Measurements from ENCODE around the gene PAQR8.
"Not testable (repeated sequence)": the region's sequence is repeated elsewhere in the genome, so short reads cannot be mapped to it uniquely, and the experiment has no call there.

PAQR8 gene

DNA sequence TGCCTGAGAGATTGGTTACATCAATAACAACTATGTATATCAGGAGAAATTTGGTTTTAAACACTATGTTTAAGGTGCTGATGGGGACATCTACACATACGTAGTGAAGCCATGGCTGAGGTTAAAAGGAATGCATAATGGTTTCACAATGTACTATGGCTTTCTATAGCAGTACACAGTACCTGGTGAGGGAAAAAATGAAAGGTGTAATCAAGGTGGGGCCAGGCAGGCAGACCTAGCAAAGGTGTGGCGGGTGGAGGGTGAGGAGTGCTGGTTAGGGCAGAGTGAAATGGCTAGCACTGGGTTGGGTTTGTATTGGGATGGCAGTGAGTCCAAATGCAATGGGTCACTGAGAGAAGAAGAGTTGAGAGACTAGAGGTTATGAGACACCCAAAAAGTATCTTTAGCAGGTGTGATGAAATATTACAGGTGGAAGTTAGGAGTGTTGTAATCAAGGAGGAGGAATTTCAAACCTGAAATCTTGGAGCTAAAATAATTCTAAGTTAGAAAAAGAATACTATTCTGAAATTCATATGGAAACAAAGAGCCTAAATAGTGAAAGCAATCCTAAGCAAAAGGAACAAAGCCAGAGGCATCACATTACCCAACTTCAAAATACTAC is 22.3 kb downstream of the PAQR8 start:
- DNase-seq, result no peak

DNA sequence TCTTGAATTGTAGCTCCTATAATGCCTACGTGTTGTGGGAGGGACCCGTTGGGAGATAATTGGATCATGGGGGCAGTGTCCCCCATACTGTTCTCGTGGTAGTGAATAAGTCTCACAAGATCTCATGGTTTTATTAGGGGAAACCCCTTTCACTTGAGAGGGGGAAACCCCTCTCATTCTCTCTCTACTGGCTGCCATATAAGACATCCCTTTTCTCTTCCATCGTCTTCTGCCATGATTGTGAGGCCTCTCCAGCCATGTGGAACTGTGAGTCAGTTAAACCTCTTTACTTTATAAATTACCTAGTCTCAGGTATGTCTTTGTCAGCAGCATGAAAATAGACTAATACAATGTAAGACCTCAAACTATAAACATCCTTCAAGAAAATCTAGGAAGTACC is 23.1 kb downstream of the PAQR8 start:
- DNase-seq, result no peak

DNA sequence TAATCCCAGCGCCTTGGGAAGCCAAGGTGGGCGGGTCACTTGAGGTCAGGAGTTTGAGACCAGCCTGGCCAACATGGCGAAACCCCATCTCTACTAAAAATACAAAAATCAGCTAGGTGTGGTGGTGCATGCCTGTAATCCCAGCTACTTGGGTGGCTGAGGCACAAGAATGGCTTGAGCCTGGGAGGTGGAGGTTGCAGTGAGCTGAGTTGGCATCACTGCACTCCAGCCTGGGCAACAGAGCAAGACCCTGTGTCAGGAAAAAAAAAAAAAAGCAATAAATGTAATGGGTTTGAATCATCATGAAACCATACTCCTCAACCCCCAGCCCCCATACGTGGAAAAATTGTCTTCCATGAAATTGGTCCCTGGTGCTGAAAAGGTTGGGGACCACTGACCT is 26.2 kb downstream of the PAQR8 start:
- DNase-seq, result not testable (repeated sequence)

DNA sequence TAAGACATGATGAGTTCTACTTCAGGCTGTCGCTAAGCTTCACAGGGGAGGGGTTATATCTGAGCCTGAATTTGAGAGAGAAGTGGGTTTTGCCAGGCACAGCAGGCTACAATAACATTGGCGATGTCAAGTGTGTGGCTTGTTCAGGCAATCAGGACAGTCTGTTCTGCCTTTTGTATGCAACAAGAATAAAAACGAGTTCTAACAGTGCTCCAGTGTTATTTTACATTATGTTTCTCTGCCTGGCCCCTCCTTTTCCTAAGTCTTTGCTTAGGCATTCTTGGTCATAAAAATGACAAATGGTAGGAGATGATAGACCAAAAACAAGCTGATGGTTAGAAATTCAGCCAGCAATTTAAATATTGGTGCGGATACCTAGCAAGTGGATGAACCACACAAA is 26.8 kb downstream of the PAQR8 start:
- DNase-seq, result no peak

DNA sequence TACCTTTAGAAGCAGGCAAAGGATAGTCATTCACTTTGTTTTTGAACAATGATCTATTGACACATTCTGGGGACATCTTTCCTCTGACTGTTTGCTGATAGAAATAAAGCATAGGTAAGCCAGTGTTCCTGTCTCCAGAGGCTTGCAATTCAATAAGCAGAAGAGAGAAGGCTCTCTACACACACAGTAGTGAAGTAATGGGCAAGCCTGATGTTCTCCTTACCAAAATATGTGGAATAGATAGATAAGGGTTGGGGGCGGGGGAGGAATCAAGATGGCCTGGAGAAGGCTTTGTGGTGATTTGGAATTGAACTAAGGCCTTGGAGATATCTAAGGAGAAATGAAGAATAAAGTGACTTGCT is 27.3 kb downstream of the PAQR8 start:
- DNase-seq, result no peak

DNA sequence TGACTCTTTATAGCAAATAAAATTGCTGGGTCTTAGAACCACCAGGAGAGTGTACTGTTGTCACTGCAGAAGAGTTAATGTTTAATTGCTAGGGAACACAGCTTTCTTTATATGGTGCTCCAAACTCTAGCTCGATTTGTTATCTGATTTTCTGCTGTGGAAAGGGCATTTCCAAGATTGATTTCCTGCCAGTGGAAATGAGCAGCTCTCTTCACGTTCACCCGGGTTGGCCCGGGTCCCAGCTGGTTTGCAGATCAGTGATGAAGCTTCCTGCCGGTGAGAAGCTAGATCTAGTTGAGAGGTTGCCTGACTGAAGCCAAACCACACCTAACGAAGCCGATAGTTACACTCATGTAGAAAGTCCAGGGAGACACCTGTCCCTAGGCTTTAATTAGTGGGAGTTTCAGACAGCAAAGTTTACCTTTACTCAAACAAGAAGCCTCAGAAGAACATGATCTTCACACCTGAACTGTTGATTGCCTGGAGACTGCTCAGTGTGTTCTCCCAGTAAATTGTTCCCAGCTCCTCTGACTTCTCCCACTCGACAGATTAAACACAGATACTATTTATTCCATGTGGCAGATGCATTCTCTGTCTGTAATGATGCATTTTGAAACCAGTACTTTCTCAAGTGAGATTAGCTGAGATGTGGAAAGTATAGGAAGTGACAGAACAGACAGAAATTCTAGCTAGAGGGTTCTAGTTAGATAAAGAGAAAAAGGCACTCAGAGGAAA is 27.8 kb downstream of the PAQR8 start:
- DNase-seq, result peak; percentile 71

DNA sequence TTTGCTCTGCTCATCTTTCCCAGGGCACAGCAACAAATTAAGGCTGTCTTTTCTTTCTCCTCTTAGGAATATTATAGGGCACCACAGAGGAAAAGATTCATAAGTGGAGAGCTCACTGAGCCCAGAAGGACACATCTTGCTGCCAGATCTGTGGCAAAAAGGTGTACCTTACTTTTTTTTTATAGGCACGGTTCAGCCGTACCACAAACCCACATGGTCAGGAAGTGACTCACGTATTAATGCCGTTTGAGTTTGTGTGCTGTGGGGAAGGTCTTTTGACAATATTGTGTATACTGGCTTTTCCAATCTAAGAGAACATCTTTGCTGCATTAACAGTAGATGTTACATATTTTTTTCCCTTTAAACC is 28.4 kb downstream of the PAQR8 start:
- DNase-seq, result peak; percentile 76

DNA sequence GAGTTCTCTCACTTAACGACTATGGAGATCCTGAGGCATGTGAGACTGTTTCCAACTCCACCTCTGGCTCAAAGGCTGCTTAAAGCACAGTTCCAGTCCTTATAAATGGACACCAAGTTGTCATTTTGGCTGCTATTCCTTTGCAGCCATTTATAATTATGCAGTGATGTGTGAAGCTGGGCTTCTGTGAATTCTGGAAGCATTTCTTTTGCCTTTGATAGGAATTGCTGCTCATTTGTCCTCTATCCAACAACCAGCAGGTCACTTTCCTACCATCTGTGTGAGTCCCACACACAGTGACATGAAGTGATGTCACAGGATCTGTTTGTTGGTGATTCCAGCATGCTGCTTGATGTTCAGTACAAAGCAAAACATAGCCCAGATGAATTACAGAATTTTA is 29.6 kb downstream of the PAQR8 start:
- DNase-seq, result no peak

DNA sequence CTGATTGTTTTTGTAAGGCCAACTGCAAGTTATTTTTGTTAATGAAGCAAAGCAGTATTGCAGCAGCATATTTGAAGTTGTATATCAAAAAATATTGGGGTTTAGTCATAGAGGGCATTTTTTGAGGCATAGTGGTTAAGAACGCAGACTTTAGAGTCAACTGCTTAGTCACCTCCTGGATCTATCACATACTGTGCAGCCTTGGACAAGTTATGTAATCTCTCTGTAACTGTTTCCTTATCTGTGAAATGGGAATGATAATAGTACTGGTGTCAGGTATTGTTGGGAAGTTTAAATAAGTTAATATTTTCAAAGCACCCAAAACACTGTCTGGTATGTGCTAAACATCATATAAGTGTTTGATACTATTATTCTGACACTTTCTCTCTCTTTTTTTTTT is 31.0 kb downstream of the PAQR8 start:
- DNase-seq, result peak; percentile 66

DNA sequence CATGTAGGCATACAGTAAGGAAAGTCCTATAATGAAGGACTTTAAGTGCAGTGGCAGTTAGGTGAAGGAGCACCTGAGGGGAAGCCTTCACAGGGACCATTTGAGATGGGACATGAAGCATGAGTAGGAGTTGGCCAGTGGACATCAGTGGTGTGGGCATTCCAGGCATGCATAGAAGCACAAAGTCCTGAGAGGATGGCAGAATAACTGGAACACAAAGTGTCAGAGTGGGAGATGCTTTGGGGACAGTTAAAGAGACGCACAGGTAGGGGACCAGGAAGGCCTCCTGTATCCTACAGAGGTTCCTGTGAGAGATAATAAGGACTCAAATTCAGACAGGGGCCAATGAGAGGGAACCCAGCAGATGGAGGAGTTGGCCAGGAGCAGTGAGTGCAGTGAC is 31.8 kb downstream of the PAQR8 start:
- DNase-seq, result no peak

DNA sequence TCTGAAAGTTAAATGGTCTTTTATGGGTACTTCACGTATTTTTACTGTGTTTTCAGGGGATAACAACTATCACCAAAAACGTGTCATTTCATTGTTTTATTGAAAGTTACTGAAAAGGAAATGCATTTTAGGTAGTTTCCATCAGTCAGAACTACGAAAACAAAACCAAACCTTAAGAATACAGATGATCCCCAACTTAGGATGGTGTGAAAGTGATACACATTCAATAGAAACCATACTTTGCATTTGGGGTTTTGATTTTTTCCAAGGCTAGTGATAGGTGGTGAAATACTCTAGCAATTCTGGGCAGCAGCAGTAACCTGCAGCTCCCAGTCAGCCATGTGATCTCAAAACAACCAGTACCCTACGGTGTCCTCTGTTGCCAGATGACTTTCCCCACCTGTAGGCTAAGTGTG is 32.3 kb downstream of the PAQR8 start:
- DNase-seq, result no peak

DNA sequence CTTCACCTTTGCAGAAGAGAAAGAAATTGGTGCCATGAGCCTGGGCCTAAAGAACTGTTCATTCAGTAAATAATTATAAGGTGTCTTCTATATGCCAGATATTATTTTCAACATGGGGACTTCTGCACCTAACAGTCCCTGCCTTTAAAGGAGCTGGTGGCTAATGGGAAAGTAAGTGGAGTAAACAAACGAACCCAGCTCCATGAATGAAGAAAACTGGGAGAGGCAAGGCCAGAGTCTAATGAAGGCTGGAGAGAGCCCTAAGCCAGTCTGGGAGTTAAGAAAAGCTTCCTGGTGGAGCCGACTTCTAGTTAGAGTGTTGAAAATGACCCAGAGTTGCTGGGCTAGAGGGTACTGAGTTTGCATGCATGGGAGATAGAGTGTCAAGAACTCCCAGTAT is 34.0 kb downstream of the PAQR8 start:
- DNase-seq, result no peak

DNA sequence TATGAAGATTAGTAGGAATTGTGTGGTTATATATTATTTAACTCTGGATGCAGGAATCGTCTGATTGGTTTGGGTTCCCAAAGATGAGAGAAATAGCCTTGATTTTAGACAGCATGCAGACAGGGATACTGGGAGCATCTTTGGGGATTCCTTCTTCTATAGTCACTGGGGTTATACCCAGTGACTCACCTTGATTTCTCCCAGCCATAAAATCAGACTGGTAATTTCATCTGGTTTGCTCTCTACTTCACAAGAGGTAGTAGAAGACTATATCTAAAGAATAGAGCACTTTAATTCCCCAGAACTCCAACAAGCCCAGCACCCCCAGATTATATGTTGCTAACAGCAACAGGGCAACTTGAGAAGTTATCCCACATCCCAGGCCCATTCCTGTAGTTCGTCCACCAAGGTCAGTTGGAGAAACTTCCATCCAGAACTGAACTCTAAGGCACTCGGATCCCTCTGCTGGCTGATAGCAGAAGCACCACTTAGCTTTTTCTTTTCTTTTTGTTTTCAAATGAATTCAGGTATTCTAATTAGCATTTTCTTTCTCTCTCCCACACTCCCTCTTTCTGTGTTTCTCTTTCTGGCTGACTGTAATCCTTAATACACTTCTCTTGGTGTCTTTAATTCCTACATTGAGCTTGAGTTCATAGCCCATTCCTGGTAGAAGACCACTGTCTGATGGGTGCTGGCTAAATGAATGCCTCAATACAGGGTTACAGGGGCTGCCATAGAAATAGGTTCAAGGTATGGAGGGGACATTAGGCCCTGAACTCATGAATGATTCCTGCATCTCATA is 37.8 kb downstream of the PAQR8 start:
- peak; percentile 65 for DNase-seq

DNA sequence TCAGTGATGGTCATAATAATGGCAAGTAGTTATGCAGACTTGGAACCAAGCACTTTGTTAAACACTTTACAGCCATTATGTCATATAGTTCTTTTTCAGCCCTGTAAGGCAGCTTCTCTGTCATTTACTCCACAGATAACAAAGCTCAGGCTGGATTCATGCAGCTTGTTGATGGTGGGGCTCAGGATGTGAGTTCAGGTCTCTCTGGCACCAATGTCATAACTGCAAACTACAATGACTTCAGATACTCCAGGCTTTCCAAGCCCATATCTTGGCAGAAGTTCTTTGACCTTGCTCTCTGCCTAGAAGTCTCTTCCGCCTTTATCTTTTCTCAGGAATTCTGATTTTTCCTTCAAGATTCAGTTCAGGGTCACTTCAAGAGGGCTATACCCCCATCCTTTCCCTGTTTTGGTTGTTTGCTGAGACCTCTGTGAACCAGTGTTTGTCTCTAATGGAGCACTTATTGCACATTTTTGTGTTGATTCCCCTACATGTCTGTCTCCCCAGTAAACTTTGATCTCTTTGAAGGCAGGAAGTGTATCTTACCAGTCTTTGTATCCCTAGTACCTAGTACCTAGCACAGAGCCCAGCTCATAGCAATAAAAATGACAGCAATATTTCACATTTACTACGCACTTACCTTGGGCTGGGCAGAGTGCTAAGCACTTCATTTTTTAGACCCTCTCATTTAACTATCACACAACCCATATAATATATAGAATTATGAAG is 38.5 kb downstream of the PAQR8 start:
- no peak for DNase-seq

DNA sequence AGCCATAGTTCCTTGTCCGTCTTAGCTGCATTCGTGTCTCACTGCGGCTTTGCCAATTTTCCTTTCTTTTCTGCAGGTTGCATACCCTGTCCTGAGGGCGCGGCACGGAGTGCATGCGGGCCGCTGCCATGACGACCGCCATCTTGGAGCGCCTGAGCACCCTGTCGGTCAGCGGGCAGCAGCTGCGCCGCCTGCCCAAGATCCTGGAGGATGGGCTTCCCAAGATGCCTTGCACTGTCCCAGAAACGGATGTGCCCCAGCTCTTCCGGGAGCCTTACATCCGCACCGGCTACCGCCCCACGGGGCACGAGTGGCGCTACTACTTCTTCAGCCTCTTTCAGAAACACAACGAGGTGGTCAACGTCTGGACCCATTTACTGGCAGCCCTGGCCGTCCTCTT is 41.1 kb downstream of the PAQR8 start:
- no peak for DNase-seq

DNA sequence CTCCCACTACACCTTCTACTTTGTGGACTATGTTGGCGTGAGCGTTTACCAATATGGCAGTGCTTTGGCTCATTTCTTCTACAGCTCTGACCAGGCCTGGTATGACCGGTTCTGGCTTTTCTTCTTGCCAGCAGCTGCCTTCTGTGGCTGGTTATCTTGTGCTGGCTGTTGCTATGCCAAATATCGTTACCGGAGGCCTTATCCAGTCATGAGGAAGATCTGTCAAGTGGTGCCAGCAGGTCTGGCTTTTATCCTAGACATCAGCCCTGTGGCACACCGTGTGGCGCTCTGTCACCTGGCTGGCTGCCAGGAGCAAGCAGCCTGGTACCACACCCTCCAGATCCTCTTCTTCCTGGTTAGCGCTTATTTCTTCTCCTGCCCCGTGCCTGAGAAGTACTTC is 41.7 kb downstream of the PAQR8 start:
- no peak for DNase-seq

DNA sequence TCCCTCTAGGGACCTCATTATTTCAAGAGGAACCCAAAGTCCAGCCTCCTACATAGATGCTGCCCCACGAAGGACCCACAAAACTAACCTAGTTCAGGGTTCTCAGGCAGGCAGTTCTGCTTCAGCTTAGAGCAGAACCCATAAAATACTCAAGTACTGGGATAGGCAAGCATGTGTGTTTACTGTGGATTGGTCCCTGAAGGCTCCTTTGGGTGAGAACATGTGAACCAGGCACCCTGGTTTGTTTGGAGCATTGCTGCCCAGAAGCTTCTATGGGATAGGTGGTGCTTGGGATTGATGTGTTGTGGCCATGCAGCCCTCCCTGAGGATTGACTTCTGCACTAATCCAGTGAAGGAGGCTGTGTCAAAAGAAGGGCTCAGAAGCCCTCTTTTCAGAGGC is 43.3 kb downstream of the PAQR8 start:
- no peak for DNase-seq

DNA sequence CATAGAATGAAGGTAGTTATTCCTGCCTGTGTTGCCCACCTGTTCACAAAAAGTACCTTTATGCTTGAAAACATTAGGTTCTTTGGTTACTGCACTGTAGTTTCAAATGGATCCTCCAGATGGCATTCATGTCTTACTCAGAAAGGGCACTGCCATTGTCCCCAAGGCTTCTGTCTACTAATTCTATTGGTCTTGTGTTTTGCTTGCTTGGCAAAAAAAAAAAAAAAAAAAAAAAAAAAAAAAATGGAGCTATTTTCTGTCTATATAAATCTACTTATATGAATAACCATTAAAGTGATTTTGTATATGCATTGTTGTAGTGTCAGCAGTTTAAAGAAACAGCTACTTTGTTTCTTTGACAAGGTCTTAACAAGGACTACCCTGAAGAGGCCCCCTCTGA is 45.5 kb downstream of the PAQR8 start:
- peak; percentile 65 for DNase-seq

DNA sequence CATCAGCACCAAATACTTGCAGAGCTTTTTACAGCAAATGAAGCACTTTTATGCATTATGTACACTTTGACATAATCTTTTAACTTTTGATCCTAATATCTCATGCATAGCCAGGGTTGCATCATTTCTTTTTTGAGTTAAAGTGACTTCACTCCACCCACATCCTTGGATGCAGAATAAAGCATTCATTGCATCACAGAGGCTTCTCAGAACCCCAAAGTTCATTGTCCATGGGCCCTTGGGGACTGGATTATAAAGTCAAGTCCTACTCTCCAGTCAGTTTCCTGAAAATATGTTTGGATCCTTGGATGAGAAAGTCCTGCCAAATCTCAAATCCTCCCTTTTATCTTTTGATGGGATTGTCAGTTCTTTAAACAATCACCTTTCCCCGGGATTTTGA is 47.5 kb downstream of the PAQR8 start:
- no peak for DNase-seq

DNA sequence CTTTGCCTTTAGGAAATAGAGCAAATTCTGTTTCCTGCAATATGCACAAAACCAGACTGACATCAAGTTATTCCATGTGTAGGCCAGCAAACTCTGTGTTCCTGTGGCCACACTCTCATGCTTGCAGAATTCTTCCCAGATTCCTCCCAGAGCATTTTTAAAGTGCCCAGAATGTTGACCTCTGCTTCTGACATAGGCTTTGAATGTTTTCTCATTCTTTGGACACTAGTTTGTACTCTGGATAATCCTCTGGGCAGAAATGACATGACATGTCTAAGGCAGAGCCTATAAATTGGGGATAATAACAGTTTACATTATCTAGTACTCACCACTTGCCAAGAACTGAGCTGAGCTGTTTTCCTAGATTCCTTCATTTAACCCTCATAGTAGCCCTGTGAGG is 49.0 kb downstream of the PAQR8 start:
- peak; percentile 37 for DNase-seq

DNA sequence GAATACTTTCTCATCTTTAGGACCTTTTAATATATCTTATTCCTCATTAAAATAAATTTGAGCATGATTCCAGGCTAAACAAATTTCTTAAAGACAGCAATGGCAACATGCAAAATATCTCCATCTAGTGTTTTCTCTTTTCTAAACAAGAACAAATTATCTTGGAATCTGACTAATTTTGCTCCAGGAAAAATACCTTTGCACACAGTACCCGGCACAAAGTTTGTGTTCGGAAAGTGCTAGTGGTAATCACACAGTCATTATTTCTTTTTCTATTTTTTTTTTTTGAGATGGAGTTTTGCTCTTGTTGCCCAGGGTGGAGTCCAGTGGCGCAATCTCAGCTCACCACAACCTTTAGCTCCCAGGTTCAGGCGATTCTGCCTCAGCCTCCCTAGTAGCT is 50.0 kb downstream of the PAQR8 start:
- DNase-seq, result no peak

DNA sequence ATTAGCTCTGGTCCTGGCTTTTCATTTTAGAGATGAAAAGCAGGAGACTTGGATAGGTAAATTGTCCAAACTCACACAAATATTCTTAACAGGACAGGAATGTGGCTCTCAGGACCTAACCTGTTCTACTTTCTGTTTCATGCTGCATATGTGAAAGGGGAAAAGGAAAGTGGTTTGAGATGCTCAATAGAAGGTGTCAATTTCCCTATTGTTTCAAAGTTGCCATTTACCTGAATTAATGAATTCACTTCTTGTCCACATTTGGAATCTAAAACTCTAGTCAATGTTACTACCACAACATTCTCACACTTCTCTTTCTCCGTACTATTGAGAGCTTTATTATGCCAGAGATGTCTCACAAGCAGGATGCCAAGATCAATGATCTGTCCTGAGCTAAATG is 53.4 kb downstream of the PAQR8 start:
- no peak for DNase-seq

DNA sequence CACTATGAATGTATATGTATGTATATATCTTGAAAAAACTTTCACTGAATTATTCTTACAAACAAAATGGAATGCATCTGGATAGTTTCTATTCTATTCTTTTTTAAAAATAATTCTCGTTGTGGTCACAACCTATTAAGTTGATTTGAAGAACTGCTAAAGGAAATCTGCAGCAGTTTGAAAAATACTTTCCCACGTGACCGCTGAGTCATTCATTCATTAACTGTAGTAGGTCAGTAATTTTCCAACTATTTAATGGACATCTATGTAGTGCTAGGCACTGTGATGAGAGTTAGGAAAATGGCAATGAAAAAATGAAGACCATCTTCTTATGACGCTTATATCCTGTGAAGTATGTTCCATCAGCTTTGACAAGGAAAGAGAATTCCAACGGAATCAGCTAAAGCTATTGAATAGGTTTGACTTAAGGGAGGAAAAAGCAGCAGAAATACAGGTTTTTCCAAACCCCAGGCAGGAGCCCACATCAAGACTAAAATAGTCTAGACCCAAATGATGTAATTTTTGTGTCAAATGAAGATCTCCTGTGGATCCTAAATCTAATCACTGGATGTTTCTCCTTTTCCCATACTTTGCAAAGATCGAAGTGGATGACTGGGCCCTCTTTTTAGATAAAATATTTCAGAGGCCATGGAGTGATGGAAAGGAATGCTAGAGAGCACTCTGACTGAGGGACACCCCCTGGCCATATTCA is 54.1 kb downstream of the PAQR8 start:
- peak; percentile 58 for DNase-seq

All from EL (cell line).